CD4-positive, alpha-beta T cell (primary cell): ENCODE measurements around the gene ZNF775. TPM values are rescaled to one million over a fixed set of nuclear protein-coding genes. Genes with fewer than 3 reads are reported as not detected.

ENCODE experiments used
- ATAC-seq: fragments of 200-7000 bp; cut with Tn5 transposase; one replicate; pipeline ENCODE4 v1.10.0; 2022; ENCODE audit warnings: mild to moderate bottlenecking; ENCODE audit not compliant: poor library complexity
- CTCF ChIA-PET: fragments of 350-600 bp; sonication (Branson Sonifier 250); formaldehyde crosslinking; loops from one replicate; lab custom pipeline; 2021; ENCODE audit warnings: antibody characterized with exemption, inconsistent platforms; lab: Charles Lee
- POLR2A ChIA-PET: fragments of 350-600 bp; sonication (Branson Sonifier 250); formaldehyde crosslinking; loops from one replicate; lab custom pipeline; 2021; ENCODE audit warnings: antibody characterized with exemption, inconsistent platforms; lab: Charles Lee
- DNase-seq, 14 experiments: peaks; one replicate each; pipeline ENCODE4 v3.0.0-alpha.2; 2013 to 2020; ENCODE audit warnings: mixed read lengths in 2 of 14
- H3K27ac ChIP-seq, 2 donors: one replicate each; pipeline versions ENCODE4 v1.5.1 to v1.7.0; 2013; ENCODE audit warnings: low read length in 2 of 2, low read depth in 1 of 2, mild to moderate bottlenecking in 1 of 2
- H3K27me3 ChIP-seq, 2 experiments: 1 replicate in 1 of 2; 2 replicates in 1 of 2; pipeline versions ENCODE4 v1.6.1 to v1.7.0; 2013; ENCODE audit warnings: low read length in 2 of 2, control low read depth in 1 of 2, mild to moderate bottlenecking in 1 of 2, moderate library complexity in 1 of 2; ENCODE audit not compliant: insufficient read depth in 2 of 2, control insufficient read depth in 1 of 2
- H3K36me3 ChIP-seq: one replicate; pipeline ENCODE4 v1.6.1; 2013; ENCODE audit warnings: low read length, control low read depth; ENCODE audit not compliant: insufficient read depth
- H3K4me1 ChIP-seq: one replicate; pipeline ENCODE4 v1.6.1; 2013; ENCODE audit warnings: low read length, control low read depth; ENCODE audit not compliant: insufficient read depth
- H3K4me3 ChIP-seq: one replicate; pipeline ENCODE4 v1.5.1; 2013; ENCODE audit warnings: mild to moderate bottlenecking, low read length, moderate library complexity
- H3K9me3 ChIP-seq, 2 experiments: 1 replicate in 1 of 2; 2 replicates in 1 of 2; pipeline versions ENCODE4 v1.6.1 to v1.7.0; 2013; ENCODE audit warnings: low read length in 2 of 2, mild to moderate bottlenecking in 2 of 2, control low read depth in 1 of 2, moderate library complexity in 1 of 2; ENCODE audit not compliant: control insufficient read depth in 1 of 2, insufficient read depth in 1 of 2
- H3K27ac Mint-ChIP-seq: one replicate; pipeline ENCODE4 v1.8.0; 2020; ENCODE audit warnings: mixed read lengths
- H3K27me3 Mint-ChIP-seq: one replicate; pipeline ENCODE4 v1.8.0; 2021; ENCODE audit warnings: mixed read lengths
- H3K36me3 Mint-ChIP-seq: one replicate; pipeline ENCODE4 v1.8.0; 2021; ENCODE audit warnings: low read depth, mixed read lengths
- H3K4me1 Mint-ChIP-seq: one replicate; pipeline ENCODE4 v1.8.0; 2021; ENCODE audit warnings: low read depth, mixed read lengths
- H3K4me3 Mint-ChIP-seq: one replicate; pipeline ENCODE4 v1.8.0; 2020; ENCODE audit warnings: mild to moderate bottlenecking, mixed read lengths
- H3K9me3 Mint-ChIP-seq: one replicate; pipeline ENCODE4 v1.8.0; 2020; ENCODE audit warnings: mixed read lengths
- intact Hi-C, 2 experiments: fragments of 100-400 bp; cut with DNase I in 1 of 2; cut with micrococcal nuclease in 1 of 2; formaldehyde crosslinking; loops; one replicate each; pipeline versions ENCODE4 v1.15.1 to v1.9.0; 2023 to 2025; cut with DNase I, micrococcal nuclease
- total RNA-seq, 174 experiments: library from RNA in 2 of 174; stranded (reverse) in 2 of 174; gene quantifications; one replicate each; pipeline ENCODE4 v1.2.3 and lab custom pipeline; 2021 to 2026
- TF ChIP-seq, protein P1 (sequence below): fragments of 200-600 bp; IDR thresholded peaks from one replicate; pipeline ENCODE4 v1.8.0; 2022; ENCODE audit warnings: antibody characterized with exemption, mild to moderate bottlenecking

Gene ZNF775
- total RNA-seq, 2 experiments from 2014 or later: 0.38 to 0.45 TPM

DNA sequence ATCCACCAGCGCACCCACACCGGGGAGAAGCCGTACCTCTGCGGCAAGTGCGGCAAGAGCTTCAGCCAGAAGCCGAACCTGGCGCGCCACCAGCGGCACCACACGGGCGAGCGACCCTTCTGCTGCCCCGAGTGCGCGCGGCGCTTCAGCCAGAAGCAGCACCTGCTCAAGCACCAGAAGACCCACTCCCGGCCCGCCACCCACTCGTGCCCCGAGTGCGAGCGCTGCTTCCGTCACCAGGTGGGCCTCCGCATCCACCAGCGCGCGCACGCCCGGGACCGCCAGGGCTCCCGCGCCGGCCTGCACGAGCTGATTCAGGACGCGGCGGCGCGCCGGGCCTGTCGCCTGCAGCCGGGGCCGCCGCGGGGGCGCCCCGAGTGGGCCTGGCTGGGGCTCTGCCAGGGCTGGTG, 17.7 kb downstream of the ZNF775 start:
- peaks cover 7% of the 10 kb centered on the region for H3K4me1 ChIP-seq
- H3K4me3 ChIP-seq: no peak overlapping the region
- no peak overlapping the region for H3K27ac Mint-ChIP-seq
- CTCF ChIA-PET: no interaction called here
- no peaks in the 10 kb centered on the region for H3K27me3 ChIP-seq
- TF ChIP-seq, protein P1, sequence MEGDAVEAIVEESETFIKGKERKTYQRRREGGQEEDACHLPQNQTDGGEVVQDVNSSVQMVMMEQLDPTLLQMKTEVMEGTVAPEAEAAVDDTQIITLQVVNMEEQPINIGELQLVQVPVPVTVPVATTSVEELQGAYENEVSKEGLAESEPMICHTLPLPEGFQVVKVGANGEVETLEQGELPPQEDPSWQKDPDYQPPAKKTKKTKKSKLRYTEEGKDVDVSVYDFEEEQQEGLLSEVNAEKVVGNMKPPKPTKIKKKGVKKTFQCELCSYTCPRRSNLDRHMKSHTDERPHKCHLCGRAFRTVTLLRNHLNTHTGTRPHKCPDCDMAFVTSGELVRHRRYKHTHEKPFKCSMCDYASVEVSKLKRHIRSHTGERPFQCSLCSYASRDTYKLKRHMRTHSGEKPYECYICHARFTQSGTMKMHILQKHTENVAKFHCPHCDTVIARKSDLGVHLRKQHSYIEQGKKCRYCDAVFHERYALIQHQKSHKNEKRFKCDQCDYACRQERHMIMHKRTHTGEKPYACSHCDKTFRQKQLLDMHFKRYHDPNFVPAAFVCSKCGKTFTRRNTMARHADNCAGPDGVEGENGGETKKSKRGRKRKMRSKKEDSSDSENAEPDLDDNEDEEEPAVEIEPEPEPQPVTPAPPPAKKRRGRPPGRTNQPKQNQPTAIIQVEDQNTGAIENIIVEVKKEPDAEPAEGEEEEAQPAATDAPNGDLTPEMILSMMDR: no peak
- H3K36me3 ChIP-seq: peaks cover 10% of the 10 kb centered on the region
- no peaks in the 10 kb centered on the region for H3K9me3 ChIP-seq
- H3K27me3 Mint-ChIP-seq: no peaks in the 10 kb centered on the region
- no peak for DNase-seq
- POLR2A ChIA-PET: no interaction called here
- ATAC-seq: no peak
- H3K4me1 Mint-ChIP-seq: peaks cover 14% of the 10 kb centered on the region
- intact Hi-C loops: no loop called here
- H3K4me3 Mint-ChIP-seq: no peak overlapping the region
- no peak overlapping the region for H3K27ac ChIP-seq
- H3K36me3 Mint-ChIP-seq: peaks cover 5% of the 10 kb centered on the region
- no peaks in the 10 kb centered on the region for H3K9me3 Mint-ChIP-seq

DNA sequence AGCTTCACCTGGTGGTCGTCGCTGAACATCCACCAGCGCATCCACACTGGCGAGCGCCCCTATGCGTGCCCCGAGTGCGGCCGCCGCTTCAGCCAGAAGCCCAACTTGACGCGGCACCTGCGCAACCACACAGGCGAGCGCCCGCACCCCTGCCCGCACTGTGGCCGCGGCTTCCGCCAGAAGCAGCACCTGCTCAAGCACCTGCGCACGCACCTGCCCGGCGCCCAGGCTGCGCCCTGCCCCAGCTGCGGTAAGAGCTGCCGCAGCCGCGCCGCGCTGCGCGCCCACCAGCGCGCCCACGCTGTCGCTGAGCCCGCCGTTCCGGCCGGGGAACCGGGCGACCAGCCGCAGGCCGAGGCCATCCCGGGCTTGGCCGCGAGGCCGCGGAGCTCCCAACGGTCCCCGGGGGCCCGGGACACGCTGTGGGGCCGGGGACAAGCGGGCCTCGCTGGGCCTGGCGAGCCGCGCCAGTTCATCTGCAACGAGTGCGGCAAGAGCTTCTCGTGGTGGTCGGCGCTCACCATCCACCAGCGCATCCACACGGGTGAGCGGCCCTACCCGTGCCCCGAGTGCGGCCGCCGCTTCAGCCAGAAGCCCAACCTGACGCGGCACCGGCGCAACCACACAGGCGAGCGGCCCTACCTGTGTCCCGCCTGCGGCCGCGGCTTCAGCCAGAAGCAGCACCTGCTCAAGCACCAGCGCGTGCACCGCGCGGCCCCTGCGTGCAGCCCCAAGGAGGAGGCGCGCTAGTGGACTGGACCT, 18.4 kb downstream of the ZNF775 start:
- TF ChIP-seq, protein P1: no peak
- intact Hi-C loops: no loop called here
- peaks cover 10% of the 10 kb centered on the region for H3K36me3 ChIP-seq
- H3K27me3 ChIP-seq: no peaks in the 10 kb centered on the region
- H3K27ac Mint-ChIP-seq: no peak overlapping the region
- H3K9me3 ChIP-seq: no peaks in the 10 kb centered on the region
- no peak overlapping the region for H3K27ac ChIP-seq
- H3K4me3 ChIP-seq: no peak overlapping the region
- no peak for ATAC-seq
- peaks cover 5% of the 10 kb centered on the region for H3K36me3 Mint-ChIP-seq
- H3K4me1 Mint-ChIP-seq: peaks cover 17% of the 10 kb centered on the region
- no peak for DNase-seq
- ChIA-PET POLR2A (no interaction called here), CTCF (no interaction called here)
- H3K4me3 Mint-ChIP-seq: no peak overlapping the region
- no peaks in the 10 kb centered on the region for H3K27me3 Mint-ChIP-seq
- peaks cover 7% of the 10 kb centered on the region for H3K4me1 ChIP-seq
- H3K9me3 Mint-ChIP-seq: no peaks in the 10 kb centered on the region

- Mint-ChIP-seq H3K4me1 (peaks cover 23% of the 10 kb centered on the region), H3K9me3 (no peaks in the 10 kb centered on the region), H3K4me3 (no peak overlapping the region), H3K27me3 (no peaks in the 10 kb centered on the region), H3K27ac (no peak overlapping the region), H3K36me3 (peaks cover 5% of the 10 kb centered on the region)
- TF ChIP-seq, protein P1: no peak
- DNase-seq (no peak), ATAC-seq (no peak)
- H3K4me1 ChIP-seq: peaks cover 9% of the 10 kb centered on the region
- intact Hi-C loops: no loop called here
- ChIA-PET CTCF (no interaction called here), POLR2A (no interaction called here)
- no peaks in the 10 kb centered on the region for H3K27me3 ChIP-seq
- H3K36me3 ChIP-seq: peaks cover 10% of the 10 kb centered on the region
- no peak overlapping the region for H3K4me3 ChIP-seq
- H3K27ac ChIP-seq: no peak overlapping the region
- no peaks in the 10 kb centered on the region for H3K9me3 ChIP-seq
Observed at GRCh38 chr7:150398108-150398964, 19.2 kb downstream of the ZNF775 start.
